ENCODE measurements around the gene TXNRD3.

DNA sequence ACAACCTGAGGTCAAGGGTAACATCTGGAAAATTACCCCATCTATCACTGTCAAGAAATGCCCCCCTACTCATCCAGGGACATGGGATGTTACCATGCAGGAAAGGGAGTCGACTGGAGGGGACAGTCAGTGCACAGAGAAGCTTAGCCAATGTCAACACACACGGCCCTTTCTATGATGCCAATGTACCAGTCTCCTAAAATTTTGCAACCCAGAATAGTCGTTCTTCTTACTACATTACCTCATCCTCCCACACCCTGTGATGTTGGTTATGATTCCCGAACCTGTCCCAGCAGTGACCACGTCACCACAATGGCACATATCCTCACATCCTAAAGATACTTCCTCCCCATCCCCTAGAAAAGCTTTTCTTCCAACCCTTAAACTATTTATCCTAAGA lies 20.1 kb downstream of the TXNRD3 start:
- no peak for TF ChIP-seq POLR2A (IDR thresholded peaks at IDR 0.05)
- no peak for TF ChIP-seq CTCF (IDR thresholded peaks at IDR 0.05)

All from adrenal gland (tissue), 5 donors.